Skeletal muscle tissue (tissue), 4 donors: ENCODE measurements around the gene STK33. TPM values are rescaled to one million over a fixed set of nuclear protein-coding genes. Genes with fewer than 3 reads are reported as not detected.

Experiments used
- H3K27ac ChIP-seq: one replicate; pipeline ENCODE4 v1.7.0; 2013; ENCODE audit warnings: mild to moderate bottlenecking, low read depth, low read length, inconsistent platforms
- H3K27me3 ChIP-seq, 3 donors: one replicate each; pipeline ENCODE4 v1.7.0; 2013; ENCODE audit warnings: low read length in 3 of 3; ENCODE audit not compliant: control insufficient read depth in 3 of 3, insufficient read depth in 3 of 3
- H3K36me3 ChIP-seq, 3 donors: one replicate each; pipeline ENCODE4 v1.7.0; 2013; ENCODE audit warnings: low read length in 3 of 3; ENCODE audit not compliant: control insufficient read depth in 3 of 3, insufficient read depth in 3 of 3
- H3K4me1 ChIP-seq, 3 donors: one replicate each; pipeline ENCODE4 v1.7.0; 2013; ENCODE audit warnings: low read length in 3 of 3, mild to moderate bottlenecking in 3 of 3; ENCODE audit not compliant: control insufficient read depth in 3 of 3, insufficient read depth in 3 of 3
- H3K4me3 ChIP-seq, 3 donors: one replicate each; pipeline ENCODE4 v1.7.0; 2013; ENCODE audit warnings: low read length in 3 of 3
- H3K9ac ChIP-seq, 3 donors: one replicate each; pipeline ENCODE4 v1.7.0; 2013; ENCODE audit warnings: low read length in 3 of 3, mild to moderate bottlenecking in 3 of 3, moderate library complexity in 2 of 3, low read depth in 1 of 3
- H3K9me3 ChIP-seq, 3 donors: one replicate each; pipeline ENCODE4 v1.7.0; 2013; ENCODE audit warnings: low read length in 3 of 3; ENCODE audit not compliant: control insufficient read depth in 3 of 3
- total RNA-seq: library from RNA; depleted of rRNA; stranded (reverse); fragments of >200 nt; gene quantifications from one replicate; pipeline ENCODE4 v1.2.3, GENCODE V29; 2014
- donor health status: Osteomylitis.

STK33 gene
- total RNA-seq, 1 donor from 2014 or later, result 3.1 TPM

DNA sequence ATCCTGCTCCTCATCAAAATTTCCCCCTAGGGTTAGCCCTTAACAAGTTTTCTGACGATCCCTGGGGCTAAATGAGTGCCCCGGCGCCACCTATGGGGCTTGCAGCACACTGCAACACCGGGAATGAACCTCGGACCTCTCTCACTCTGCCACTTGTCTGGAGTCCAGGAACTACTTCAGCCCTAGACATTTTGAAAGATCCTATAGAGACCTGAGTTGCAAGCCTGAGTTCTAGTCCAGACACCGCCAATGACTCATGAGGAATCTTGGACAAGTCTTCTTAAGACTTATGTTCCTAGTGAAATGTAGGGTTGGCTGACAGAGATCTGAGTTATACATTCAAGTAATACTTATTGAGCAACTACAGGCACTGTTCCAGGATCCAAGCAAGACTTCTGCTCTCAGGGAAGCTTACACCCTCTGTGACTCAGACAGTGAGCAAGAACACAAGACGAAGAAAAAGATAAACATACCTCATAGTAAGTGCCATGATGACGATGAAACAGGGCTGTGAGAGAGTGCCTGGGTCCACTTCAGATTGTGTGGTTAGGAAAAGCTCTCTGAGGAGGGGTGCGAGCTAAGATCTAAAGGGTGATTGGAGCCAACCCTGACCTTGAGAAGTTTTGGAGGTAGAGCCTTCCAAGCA lies 10.2 kb upstream of the STK33 start:
- no peak overlapping the region for H3K4me3 ChIP-seq
- no peaks in the 10 kb centered on the region for H3K36me3 ChIP-seq
- peaks cover 0 to 6% (median 0%) of the 10 kb centered on the region in 3 donors for H3K4me1 ChIP-seq
- no peaks in the 10 kb centered on the region for H3K27me3 ChIP-seq
- no peak overlapping the region for H3K9ac ChIP-seq
- no peaks in the 10 kb centered on the region for H3K9me3 ChIP-seq
- H3K27ac ChIP-seq, result no peak overlapping the region

DNA sequence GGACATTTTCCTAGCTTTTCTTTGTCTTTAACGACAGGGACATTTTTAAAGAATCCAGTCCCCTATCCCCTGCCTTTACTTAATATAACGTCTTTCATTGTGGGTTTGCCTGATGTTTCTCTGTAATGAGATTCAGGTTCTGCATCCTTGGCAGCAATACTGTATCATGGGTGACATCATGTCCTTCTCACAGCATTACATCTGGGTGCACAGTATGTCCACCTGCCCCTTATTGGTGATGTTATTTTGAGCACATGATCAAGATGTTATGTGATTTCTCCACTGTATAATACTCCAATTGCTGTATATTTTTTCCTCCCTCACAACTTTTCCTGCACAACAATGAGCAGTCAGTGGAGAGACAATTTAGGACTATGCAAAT lies 9.7 kb upstream of the STK33 start:
- Histone ChIP-seq H3K4me3 (no peak overlapping the region), H3K27me3 (no peaks in the 10 kb centered on the region), H3K36me3 (no peaks in the 10 kb centered on the region), H3K27ac (no peak overlapping the region), H3K4me1 (peaks cover 0 to 6% (median 0%) of the 10 kb centered on the region in 3 donors), H3K9ac (no peak overlapping the region), H3K9me3 (no peaks in the 10 kb centered on the region)

DNA sequence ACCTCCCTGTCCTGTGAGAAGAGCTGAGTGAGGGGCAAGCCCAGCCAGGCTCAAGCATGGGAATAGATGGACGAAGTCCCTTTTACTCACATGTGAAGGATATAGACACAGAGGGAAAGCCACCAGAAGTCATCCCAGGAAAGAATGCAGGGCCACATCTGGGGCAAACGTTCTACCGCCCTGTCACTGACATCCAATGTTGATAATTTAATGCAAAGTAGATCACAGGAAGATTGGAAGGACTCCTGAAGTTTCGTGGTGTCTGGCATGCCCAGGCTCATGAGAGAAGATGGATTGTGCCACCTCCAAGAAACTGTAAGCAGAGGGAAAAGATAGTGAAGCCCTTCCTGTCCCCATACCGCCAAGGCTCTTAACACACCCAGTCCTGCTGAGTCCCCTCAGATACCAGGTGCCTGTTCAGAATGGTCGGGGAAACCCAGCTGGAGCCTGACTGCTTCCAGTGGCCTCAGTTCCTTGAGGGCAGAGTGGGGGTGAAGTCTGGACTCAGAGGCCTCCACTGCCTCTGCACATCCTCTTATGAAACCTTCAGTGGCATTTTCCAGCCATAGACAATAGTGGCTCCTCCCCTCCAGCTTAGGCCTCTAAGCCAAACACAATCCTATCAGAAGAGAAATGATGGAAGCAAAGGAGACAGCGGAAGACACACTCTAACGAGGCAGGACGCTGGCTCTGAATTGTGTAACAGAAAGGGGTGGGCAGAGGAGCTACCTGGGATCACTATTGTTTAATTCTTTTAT lies 7.5 kb upstream of the STK33 start:
- Histone ChIP-seq H3K27ac (no peak overlapping the region), H3K4me1 (peaks cover 0 to 6% (median 0%) of the 10 kb centered on the region in 3 donors), H3K9me3 (no peaks in the 10 kb centered on the region), H3K36me3 (no peaks in the 10 kb centered on the region), H3K27me3 (no peaks in the 10 kb centered on the region), H3K4me3 (no peak overlapping the region), H3K9ac (no peak overlapping the region)

DNA sequence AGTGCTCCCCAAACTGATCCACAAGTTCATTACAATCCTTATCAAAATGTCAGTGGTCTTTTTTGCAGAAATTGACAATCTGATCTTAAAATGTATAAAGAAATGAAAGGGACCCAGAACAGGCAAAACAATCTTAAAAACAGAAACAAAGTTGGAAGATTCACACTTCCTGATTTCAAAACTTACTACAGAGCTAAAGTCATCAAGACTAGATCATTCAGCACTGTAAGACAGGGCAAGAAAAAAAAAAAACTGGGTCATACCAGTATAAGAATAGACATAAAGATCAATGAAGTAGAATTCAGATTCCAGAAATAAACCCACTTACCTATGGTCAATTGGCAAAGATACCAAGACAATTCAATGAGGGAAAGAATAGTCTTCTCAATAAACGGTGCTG lies 4.5 kb upstream of the STK33 start:
- H3K9me3 ChIP-seq, result no peaks in the 10 kb centered on the region
- H3K36me3 ChIP-seq, result no peaks in the 10 kb centered on the region
- no peak overlapping the region for H3K4me3 ChIP-seq
- peaks cover 0 to 6% (median 4%) of the 10 kb centered on the region in 3 donors for H3K4me1 ChIP-seq
- no peak overlapping the region for H3K9ac ChIP-seq
- H3K27me3 ChIP-seq, result peaks cover 3 to 11% (median 8%) of the 10 kb centered on the region in 3 donors
- no peak overlapping the region for H3K27ac ChIP-seq

DNA sequence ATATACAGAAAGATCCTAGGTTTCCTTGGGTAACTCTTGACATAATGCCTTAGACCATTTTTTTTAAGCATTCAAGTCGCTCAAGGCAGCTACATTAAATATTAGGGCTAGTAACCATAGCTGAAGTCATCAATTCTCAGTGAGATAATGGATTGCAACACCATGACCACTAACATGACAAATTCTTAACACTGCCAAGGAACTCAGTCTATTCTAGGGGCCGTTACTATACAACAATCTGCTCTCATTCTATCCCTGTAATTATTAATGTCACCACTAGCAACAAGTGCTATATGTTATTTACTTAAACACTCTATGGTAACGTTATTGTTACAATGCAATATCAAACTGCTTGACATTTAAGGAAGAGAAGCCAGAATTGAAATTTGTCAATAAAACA lies 3.2 kb upstream of the STK33 start:
- no peaks in the 10 kb centered on the region for H3K9me3 ChIP-seq
- no peak overlapping the region for H3K4me3 ChIP-seq
- no peak overlapping the region for H3K27ac ChIP-seq
- H3K9ac ChIP-seq, result no peak overlapping the region
- peaks cover 0 to 6% (median 4%) of the 10 kb centered on the region in 3 donors for H3K4me1 ChIP-seq
- H3K27me3 ChIP-seq, result peaks cover 3 to 11% (median 8%) of the 10 kb centered on the region in 3 donors
- H3K36me3 ChIP-seq, result no peaks in the 10 kb centered on the region

DNA sequence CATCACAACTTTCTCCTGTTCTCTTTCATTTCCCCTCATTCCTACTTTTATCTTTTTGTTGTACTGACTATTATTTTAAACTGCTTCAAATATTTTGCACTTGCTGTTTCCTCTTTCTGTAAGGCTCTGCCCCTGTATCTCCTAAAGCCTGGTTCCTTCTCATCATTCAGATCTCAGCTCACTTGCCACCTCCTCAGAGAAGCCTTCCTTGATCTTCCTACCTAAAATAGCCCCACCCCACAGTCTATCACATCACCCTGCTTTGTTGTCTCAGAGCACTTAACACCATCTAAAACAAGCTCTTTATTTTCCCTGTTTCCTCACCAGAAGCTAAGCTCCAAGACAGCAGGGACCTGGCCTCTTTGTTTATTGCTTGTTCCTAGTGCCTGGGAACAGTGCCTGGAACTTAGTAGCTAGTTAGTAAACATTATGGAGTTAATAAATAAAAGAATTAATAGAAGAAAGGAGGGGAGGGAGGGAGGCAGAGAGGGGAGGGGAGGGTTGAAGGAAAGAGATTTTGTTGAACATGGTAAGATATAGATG lies 2.5 kb upstream of the STK33 start:
- H3K27ac ChIP-seq, result no peak overlapping the region

DNA sequence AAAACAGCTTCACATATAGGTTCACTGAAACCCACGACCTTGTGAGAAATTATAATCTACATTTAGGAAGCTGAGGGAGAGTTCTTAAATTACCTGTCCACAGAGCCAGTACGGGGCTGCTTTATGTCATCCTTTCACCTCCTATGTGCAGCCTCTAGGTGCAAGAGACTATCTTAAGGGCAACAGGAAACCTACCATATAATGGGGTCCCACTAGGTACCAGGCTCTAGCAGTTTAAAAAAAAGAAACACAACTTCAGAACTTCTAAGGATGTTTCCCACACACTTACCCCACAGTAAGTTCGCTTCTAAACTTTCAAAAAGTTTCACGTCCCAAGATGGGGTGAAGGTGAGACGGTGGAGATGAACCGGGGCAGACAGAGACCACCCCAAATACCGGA lies 573 bp downstream of the STK33 start:
- Histone ChIP-seq H3K4me3 (peak overlapping the region; percentile 65 to 81 (median 70)), H3K27me3 (peaks cover 3 to 11% (median 8%) of the 10 kb centered on the region in 3 donors), H3K9me3 (no peaks in the 10 kb centered on the region), H3K27ac (no peak overlapping the region), H3K4me1 (peaks cover 0 to 6% (median 4%) of the 10 kb centered on the region in 3 donors), H3K36me3 (no peaks in the 10 kb centered on the region), H3K9ac (peak overlapping the region in 1 of 3 donors; percentile 81)

More for the DNA sequence above, 2.5 kb upstream of the STK33 start:
- Histone ChIP-seq H3K9me3 (no peaks in the 10 kb centered on the region), H3K36me3 (no peaks in the 10 kb centered on the region), H3K27me3 (peaks cover 3 to 11% (median 8%) of the 10 kb centered on the region in 3 donors), H3K4me1 (peaks cover 0 to 6% (median 4%) of the 10 kb centered on the region in 3 donors), H3K4me3 (no peak overlapping the region), H3K9ac (no peak overlapping the region)

DNA sequence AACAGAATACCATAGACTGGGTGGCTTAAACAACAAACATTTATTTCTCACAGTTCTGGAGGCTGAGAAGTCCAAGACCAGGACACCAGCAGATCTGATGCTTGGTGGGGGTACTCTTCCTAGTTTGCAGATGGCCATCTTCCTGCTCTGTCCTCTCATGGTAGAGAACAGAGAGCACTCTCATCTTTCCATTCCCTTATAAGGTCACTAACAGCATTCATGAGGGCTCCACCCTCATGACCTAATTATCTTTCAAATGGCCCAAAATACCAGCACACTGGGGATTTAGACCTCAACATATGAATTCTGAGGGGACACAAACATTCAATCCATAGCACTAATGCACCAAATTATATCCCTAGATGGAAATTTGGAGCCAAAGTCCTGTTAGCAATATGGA lies 6.1 kb downstream of the STK33 start:
- Histone ChIP-seq H3K27me3 (no peaks in the 10 kb centered on the region), H3K9ac (no peak overlapping the region), H3K4me1 (no peaks in the 10 kb centered on the region), H3K36me3 (no peaks in the 10 kb centered on the region), H3K9me3 (no peaks in the 10 kb centered on the region), H3K4me3 (no peak overlapping the region), H3K27ac (no peak overlapping the region)

DNA sequence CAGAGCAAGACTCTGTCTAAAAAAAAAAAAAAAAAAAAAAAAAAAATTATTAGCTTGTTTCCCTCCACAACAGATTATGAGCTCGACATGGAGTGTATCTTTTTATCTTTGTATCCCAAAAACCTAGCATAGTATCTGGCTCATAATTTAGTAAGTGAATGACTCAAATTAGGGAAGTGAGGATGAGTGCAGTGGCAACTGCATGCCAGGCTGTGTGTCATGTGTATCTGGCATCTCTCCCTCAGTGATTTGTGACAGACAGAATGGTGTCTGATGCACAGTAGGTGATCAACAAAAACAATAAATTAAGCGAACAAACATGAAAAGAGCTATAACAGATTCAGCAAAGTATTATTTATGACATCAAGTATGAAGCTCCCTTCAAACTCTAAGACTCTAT lies 7.2 kb downstream of the STK33 start:
- H3K4me1 ChIP-seq, result no peaks in the 10 kb centered on the region
- H3K4me3 ChIP-seq, result no peak overlapping the region
- no peaks in the 10 kb centered on the region for H3K27me3 ChIP-seq
- H3K36me3 ChIP-seq, result no peaks in the 10 kb centered on the region
- no peaks in the 10 kb centered on the region for H3K9me3 ChIP-seq
- H3K27ac ChIP-seq, result no peak overlapping the region
- no peak overlapping the region for H3K9ac ChIP-seq

DNA sequence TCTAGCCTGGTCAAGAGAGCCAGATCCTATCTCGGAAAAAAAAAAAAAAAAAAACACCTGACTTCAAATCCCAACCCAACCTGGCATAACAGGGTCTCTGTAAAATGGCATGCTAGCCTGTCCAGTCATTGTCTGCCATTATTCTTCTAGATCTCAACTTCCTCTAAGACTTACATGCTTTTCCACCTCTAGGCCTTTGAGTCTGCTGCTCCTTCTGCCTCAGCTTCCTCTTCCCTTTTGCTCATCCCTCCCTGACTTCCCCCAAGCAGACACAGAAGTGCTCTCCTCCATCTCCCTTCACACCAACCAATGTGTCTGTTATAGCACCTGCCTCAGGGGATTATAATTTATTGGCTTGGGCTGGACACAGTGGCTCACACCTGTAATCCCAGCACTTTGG lies 7.8 kb downstream of the STK33 start:
- no peak overlapping the region for H3K27ac ChIP-seq
- H3K27me3 ChIP-seq, result no peaks in the 10 kb centered on the region
- no peak overlapping the region for H3K9ac ChIP-seq
- no peaks in the 10 kb centered on the region for H3K4me1 ChIP-seq
- no peaks in the 10 kb centered on the region for H3K9me3 ChIP-seq
- no peak overlapping the region for H3K4me3 ChIP-seq
- no peaks in the 10 kb centered on the region for H3K36me3 ChIP-seq
